ENCODE results near the gene PDIA2. TPM values are rescaled to one million over a fixed set of nuclear protein-coding genes. Genes with fewer than 3 reads are reported as not detected.

PDIA2 gene
- total RNA-seq, 1 experiment from 2014 or later: not detected

DNA sequence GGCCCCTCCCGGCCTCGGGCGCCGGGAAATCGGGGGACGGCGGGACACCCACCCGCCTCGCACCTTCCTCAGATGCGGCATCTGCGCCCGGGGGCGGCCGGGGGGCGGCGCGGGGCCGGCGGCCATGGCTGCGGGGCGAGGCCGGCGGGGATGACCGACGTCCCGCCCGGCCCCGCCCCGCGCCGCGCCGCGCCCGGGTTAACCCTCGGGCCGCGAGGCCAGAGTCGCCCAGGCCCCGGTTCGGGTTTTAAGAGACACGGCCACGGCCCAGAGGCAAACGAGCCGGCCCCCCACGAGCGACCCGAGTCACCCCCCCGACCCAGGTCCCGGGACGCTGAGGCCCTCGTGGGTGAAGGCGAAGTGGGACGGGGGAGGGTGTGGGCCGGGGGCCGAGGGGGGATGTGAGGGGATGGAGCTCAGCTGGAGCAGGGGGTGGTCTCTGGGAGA lies 7.2 kb upstream of the PDIA2 start, which contains the start of gene RGS11:
Gene RGS11 (minus strand): TSS at position 159 of the 447 bp plus-strand sequence. CDS start 33 bp downstream, at position 126.
- Histone ChIP-seq H3K79me2 (ENCODE audit: low read length) (no peaks in the 10 kb centered on the region), H3K4me1 (ENCODE audit: insufficient read depth, low read length) (no peaks in the 10 kb centered on the region), H3K36me3 (ENCODE audit: low read depth, low read length) (no peaks in the 10 kb centered on the region), H3K27ac (ENCODE audit: low read length) (no peak within 1 kb of the TSS), H2AFZ (ENCODE audit: low read length) (peak within 1 kb of the TSS; percentile 55; the same call in 1 of the 2 replicates), H4K20me1 (ENCODE audit: low read length) (no peaks in the 10 kb centered on the region), H3K4me2 (ENCODE audit: low read length) (peak within 1 kb of the TSS; percentile 81), H3K4me3 (ENCODE audit: low read length) (peak within 1 kb of the TSS; percentile 52; the same call in 1 of the 2 replicates), H3K9ac (ENCODE audit: low read length) (no peak within 1 kb of the TSS), H3K9me2 (replicated peaks; ENCODE audit: low read length) (no peaks in the 10 kb centered on the region), H3F3A (ENCODE audit: low read length, unreplicated experiment) (no peaks in the 10 kb centered on the region), H3K9me3 (ENCODE audit: low read length) (no peaks in the 10 kb centered on the region), H3K27me3 (ENCODE audit: low read length) (peaks cover 2% of the 10 kb centered on the region; the same call in 1 of the 2 replicates)
- ATAC-seq (0 out of 2 replicates have a peak, but pooled peaks have one; percentile 14), DNase-seq (no peak)
- CTCF ChIA-PET: no interaction called here
- TF ChIP-seq, protein P1, sequence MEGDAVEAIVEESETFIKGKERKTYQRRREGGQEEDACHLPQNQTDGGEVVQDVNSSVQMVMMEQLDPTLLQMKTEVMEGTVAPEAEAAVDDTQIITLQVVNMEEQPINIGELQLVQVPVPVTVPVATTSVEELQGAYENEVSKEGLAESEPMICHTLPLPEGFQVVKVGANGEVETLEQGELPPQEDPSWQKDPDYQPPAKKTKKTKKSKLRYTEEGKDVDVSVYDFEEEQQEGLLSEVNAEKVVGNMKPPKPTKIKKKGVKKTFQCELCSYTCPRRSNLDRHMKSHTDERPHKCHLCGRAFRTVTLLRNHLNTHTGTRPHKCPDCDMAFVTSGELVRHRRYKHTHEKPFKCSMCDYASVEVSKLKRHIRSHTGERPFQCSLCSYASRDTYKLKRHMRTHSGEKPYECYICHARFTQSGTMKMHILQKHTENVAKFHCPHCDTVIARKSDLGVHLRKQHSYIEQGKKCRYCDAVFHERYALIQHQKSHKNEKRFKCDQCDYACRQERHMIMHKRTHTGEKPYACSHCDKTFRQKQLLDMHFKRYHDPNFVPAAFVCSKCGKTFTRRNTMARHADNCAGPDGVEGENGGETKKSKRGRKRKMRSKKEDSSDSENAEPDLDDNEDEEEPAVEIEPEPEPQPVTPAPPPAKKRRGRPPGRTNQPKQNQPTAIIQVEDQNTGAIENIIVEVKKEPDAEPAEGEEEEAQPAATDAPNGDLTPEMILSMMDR (conservative IDR thresholded peaks at IDR 0.05; ENCODE audit: low read depth, low read length): no peak
- TF ChIP-seq EZH2 (IDR thresholded peaks at IDR 0.05; ENCODE audit: low read length, unreplicated experiment): no peak
- no peak for TF ChIP-seq EZH2phosphoT487 (IDR thresholded peaks at IDR 0.05; ENCODE audit: borderline replicate concordance, low read length)
- POLR2A ChIA-PET (ENCODE audit: unreplicated experiment): no interaction called here
- no TSS peak for BruUV-seq (replicated peaks)
- intact Hi-C loops (cut with micrococcal nuclease): no loop called here

DNA sequence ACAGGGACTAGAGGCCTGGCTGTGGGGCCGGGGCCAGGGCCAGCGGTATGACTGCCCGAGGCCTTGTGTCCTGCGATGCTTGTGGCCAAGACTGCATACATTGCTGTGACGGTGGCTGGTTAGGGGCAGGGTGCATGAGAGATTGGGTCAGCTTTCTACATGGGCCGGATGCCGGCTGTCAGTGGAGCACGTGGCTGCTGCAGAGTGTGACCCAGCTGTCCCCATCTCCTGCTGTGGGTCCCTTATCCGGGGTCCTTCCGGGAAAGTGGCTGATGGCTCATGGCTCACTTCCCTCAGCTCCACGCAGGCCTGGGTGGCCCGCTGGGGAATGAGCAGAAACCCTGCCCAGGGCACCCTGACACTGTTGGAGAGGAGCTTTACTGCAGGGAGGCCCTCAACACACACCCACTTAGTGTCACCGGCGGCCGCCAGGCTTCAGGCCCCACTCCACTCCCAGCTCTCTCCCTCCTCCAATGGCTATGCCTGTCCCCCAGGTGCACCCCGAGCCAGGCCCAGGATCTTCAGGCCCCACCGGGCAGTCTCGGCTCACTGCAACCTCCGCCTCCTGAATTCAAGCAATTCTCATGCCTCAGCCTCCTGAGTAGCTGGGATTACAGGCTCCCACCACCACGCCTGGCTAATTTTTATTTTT lies 6.4 kb upstream of the PDIA2 start:
- intact Hi-C loops (cut with micrococcal nuclease): no loop called here
- Histone ChIP-seq H4K20me1 (ENCODE audit: low read length) (no peaks in the 10 kb centered on the region), H3K4me3 (ENCODE audit: low read length) (no peak overlapping the region), H3F3A (ENCODE audit: low read length, unreplicated experiment) (no peaks in the 10 kb centered on the region), H3K9ac (ENCODE audit: low read length) (no peak overlapping the region), H3K4me1 (ENCODE audit: insufficient read depth, low read length) (no peaks in the 10 kb centered on the region), H3K36me3 (ENCODE audit: low read depth, low read length) (no peaks in the 10 kb centered on the region), H3K4me2 (ENCODE audit: low read length) (no peak overlapping the region), H3K27me3 (ENCODE audit: low read length) (peaks cover 10% of the 10 kb centered on the region), H2AFZ (ENCODE audit: low read length) (no peak overlapping the region), H3K79me2 (ENCODE audit: low read length) (no peaks in the 10 kb centered on the region), H3K27ac (ENCODE audit: low read length) (no peak overlapping the region), H3K9me3 (ENCODE audit: low read length) (no peaks in the 10 kb centered on the region), H3K9me2 (replicated peaks; ENCODE audit: low read length) (no peaks in the 10 kb centered on the region)
- BruUV-seq (replicated peaks): no TSS peak
- TF ChIP-seq EZH2phosphoT487 (IDR thresholded peaks at IDR 0.05; ENCODE audit: borderline replicate concordance, low read length) (no peak), EZH2 (IDR thresholded peaks at IDR 0.05; ENCODE audit: low read length, unreplicated experiment) (no peak)
- TF ChIP-seq, protein P1 (conservative IDR thresholded peaks at IDR 0.05; ENCODE audit: low read depth, low read length): no peak
- CTCF ChIA-PET: no interaction called here
- ATAC-seq: no peak
- POLR2A ChIA-PET (ENCODE audit: unreplicated experiment): no interaction called here
- no peak for DNase-seq

DNA sequence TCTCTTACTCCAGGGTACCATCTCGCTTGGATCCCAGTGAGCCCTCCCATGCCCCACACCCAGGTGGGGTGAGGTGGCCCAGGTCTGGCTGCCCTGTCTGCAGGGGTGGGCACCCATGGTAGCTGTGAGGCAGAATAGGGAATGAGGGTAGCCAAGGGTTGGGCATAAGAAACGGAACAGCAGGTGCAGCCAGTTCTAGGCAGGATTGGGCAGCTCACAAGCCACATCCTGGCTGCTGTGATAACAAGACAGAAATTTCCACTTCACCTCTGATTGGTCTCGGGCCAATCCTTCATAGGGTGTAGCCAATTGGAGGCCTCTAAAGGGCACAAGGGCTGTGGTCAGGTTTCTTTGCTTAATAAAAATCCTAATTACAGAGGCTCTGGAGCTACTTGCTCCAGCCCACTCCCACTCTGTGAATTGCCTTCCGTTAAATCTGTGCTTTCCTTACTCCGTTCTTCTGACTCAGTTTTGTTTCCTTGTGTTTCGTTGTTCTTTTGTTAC lies 4.0 kb upstream of the PDIA2 start:
- no peak overlapping the region for H3K9ac ChIP-seq (ENCODE audit: low read length)
- H3K27me3 ChIP-seq (ENCODE audit: low read length): peaks cover 11% of the 10 kb centered on the region
- no peak overlapping the region for H2AFZ ChIP-seq (ENCODE audit: low read length)
- ChIA-PET CTCF (no interaction called here), POLR2A (ENCODE audit: unreplicated experiment) (no interaction called here)
- DNase-seq (peak; percentile 59), ATAC-seq (peak; percentile 65)
- H3K4me1 ChIP-seq (ENCODE audit: insufficient read depth, low read length): no peaks in the 10 kb centered on the region
- no peak overlapping the region for H3K27ac ChIP-seq (ENCODE audit: low read length)
- no peaks in the 10 kb centered on the region for H3K79me2 ChIP-seq (ENCODE audit: low read length)
- no peaks in the 10 kb centered on the region for H3K9me3 ChIP-seq (ENCODE audit: low read length)
- no TSS peak for BruUV-seq (replicated peaks)
- H3K4me2 ChIP-seq (ENCODE audit: low read length): no peak overlapping the region
- TF ChIP-seq EZH2phosphoT487 (IDR thresholded peaks at IDR 0.05; ENCODE audit: borderline replicate concordance, low read length): no peak
- TF ChIP-seq, protein P1 (conservative IDR thresholded peaks at IDR 0.05; ENCODE audit: low read depth, low read length): no peak
- TF ChIP-seq EZH2 (IDR thresholded peaks at IDR 0.05; ENCODE audit: low read length, unreplicated experiment): no peak
- intact Hi-C loops (cut with micrococcal nuclease): no loop called here
- no peak overlapping the region for H3K4me3 ChIP-seq (ENCODE audit: low read length)
- H3F3A ChIP-seq (ENCODE audit: low read length, unreplicated experiment): no peaks in the 10 kb centered on the region
- H3K36me3 ChIP-seq (ENCODE audit: low read depth, low read length): no peaks in the 10 kb centered on the region
- no peaks in the 10 kb centered on the region for H3K9me2 ChIP-seq (replicated peaks; ENCODE audit: low read length)
- no peaks in the 10 kb centered on the region for H4K20me1 ChIP-seq (ENCODE audit: low read length)

Measured in PC-3 (cell line).